Measurements from ENCODE around the gene SMYD2.
"Not testable (repeated sequence)": the region's sequence is repeated elsewhere in the genome, so short reads cannot be mapped to it uniquely, and the experiment has no call there.

The SMYD2 gene

DNA sequence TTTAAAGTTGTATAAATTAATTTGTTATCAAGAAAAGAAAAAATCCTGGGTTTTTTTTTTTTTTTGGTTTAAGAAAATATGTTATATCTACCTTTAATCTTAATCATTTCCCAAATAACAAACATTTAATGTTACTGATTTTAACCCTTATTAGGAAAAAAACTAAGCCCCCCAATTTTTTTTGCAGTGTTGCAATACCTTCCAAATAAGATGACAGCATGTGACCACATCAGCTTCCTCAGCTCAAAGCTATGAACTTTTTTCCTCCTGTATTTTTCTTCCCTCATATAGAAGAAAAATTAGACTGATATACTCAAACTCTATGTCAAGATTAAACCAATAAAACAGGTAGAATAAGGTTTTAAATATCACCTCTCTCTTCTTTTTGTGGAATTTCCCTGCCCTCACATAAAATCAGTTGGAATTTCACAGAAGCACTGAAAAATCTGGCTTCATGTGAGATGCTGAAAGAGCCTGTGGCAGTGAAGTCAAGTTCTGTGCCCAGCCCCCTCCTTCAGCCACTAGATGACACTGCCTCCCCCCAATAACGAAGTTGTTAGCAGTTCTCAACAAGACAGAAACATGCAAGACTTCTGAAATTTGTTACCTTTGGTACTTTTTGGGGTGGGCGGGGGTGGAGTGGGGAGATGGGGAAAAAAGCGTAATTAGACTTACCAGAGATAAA is 9.6 kb upstream of the SMYD2 start:
- no peak overlapping the region for H3K4me3 ChIP-seq (ENCODE audit: low read depth, low read length)
- no peak for DNase-seq (ENCODE audit: low read depth)
- TF ChIP-seq, protein P1, sequence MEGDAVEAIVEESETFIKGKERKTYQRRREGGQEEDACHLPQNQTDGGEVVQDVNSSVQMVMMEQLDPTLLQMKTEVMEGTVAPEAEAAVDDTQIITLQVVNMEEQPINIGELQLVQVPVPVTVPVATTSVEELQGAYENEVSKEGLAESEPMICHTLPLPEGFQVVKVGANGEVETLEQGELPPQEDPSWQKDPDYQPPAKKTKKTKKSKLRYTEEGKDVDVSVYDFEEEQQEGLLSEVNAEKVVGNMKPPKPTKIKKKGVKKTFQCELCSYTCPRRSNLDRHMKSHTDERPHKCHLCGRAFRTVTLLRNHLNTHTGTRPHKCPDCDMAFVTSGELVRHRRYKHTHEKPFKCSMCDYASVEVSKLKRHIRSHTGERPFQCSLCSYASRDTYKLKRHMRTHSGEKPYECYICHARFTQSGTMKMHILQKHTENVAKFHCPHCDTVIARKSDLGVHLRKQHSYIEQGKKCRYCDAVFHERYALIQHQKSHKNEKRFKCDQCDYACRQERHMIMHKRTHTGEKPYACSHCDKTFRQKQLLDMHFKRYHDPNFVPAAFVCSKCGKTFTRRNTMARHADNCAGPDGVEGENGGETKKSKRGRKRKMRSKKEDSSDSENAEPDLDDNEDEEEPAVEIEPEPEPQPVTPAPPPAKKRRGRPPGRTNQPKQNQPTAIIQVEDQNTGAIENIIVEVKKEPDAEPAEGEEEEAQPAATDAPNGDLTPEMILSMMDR (conservative IDR thresholded peaks at IDR 0.05; ENCODE audit: low read depth, low read length): no peak

DNA sequence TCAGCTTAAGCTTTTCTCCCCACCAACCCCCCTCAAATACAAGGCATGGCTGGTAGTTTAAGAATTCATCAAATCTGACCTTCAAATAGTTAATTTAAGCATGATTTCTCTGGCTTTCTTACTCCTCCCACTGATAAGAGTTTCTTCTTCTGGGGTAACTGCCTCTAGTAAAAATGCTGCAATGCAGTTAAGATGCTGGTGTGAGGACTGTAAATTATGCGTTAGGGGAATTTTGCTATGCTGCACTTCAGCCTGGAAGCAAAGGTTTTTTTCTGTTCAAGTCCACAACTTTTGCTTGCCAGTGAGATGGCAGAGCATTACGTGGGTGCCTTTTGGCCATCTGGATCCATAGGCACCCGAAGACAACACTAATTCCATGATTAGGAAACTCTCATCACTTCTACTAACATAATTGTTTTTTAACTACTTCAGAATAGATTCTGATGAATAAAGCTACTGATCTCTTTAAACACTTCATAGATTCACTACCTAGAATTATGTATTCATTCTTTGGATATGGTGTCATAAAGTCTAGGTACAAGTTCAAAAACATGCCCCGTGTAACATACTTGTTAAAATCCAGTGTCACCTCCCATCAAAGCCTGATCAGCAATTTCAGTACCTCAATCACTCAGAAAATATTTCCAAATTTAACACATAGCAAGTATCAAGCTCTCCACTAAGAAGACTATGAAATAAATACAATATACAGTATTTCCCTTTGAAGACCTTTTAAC is 8.8 kb upstream of the SMYD2 start:
- no peak overlapping the region for H3K4me3 ChIP-seq (ENCODE audit: low read depth, low read length)
- TF ChIP-seq, protein P1 (conservative IDR thresholded peaks at IDR 0.05; ENCODE audit: low read depth, low read length): no peak
- DNase-seq (ENCODE audit: low read depth): no peak

GRCh38 chr1:214272964-214273533 is 7.9 kb upstream of the SMYD2 start:
- no peak overlapping the region for H3K4me3 ChIP-seq (ENCODE audit: low read depth, low read length)
- DNase-seq (ENCODE audit: low read depth): no peak
- TF ChIP-seq, protein P1 (conservative IDR thresholded peaks at IDR 0.05; ENCODE audit: low read depth, low read length): no peak

DNA sequence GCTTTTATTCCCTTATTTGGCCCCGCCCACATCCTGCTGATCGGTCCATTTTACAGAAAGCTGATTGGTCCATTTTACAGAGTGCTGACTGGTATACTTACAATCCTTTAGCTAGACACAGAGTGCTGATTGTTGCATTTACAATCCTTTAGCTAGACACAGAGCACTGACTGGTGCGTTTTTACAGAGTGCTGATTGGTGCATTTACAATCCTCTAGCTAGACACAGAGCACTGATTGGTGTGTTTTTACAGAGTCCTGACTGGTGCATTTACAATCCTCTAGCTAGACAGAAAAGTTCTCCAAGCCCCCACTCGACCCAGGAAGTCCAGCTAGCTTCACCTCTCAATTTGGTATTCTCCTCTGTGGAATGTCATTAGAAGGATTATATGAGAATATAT is 5.3 kb upstream of the SMYD2 start:
- not testable (repeated sequence) for H3K4me3 ChIP-seq (ENCODE audit: low read depth, low read length); DNase-seq (ENCODE audit: low read depth)

DNA sequence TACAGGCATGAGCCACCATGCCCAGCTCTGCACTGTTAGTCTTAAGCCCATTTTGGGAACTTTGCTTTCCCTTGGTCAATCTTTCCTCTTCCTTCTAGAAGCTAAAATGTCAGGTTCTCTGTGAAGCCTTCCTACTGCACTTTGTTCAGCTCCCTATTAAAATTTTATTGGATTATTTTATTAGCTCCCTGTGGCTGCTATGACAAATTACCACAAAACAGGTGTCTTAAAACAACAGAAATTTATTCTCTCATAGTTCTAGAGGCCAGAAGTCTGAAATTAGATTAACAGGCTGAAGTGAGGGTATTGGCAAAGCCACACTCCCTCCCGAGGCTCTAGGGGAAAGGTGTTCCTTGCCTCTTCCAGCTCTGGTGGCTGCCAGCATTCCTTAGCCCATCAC is 4.2 kb upstream of the SMYD2 start:
- H3K4me3 ChIP-seq (ENCODE audit: low read depth, low read length): no peak overlapping the region
- no peak for DNase-seq (ENCODE audit: low read depth)
- TF ChIP-seq, protein P1 (conservative IDR thresholded peaks at IDR 0.05; ENCODE audit: low read depth, low read length): no peak

- TF ChIP-seq, protein P1 (conservative IDR thresholded peaks at IDR 0.05; ENCODE audit: low read depth, low read length): no peak
- no peak overlapping the region for H3K4me3 ChIP-seq (ENCODE audit: low read depth, low read length)
- no peak for DNase-seq (ENCODE audit: low read depth)
Measured at GRCh38 chr1:214277704-214278635, 3.0 kb upstream of the SMYD2 start.

All from choroid plexus epithelial cell (primary cell).